CMK (cell line): ENCODE measurements around the gene PARN.
A peak's percentile ranks its signal among the peaks of the same experiment; 100 is the strongest.

Experiments
- DNase-seq: peaks from one replicate; pipeline ENCODE4 v3.0.0-alpha.2; 2010; ENCODE audit warnings: low read depth

PARN gene

GRCh38 chr16:14529010-14529669, 100.9 kb downstream of the PARN start:
- peak; percentile 36 for DNase-seq

DNA sequence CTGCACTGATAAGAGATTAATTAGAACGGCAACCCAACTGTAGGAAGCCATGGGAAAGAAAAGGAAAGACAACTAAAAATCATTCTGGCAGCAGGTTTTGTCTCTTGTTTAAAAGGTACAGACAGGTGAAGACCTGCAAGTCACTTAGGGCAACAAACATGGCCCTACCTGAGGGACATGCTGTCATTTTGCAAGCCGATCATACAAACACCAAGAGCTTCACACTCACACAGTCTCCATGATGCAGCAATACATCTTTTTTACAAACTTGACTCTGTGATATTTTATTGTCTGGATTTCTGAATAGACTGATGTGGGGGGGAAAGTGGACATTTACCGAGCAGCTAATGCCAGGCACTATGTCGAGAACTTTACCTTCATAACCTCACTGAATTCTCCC, 101.8 kb downstream of the PARN start:
- DNase-seq: no peak

- no peak for DNase-seq
These were observed 102.5 kb downstream of the PARN start for GRCh38 chr16:14527411-14528044.

DNA sequence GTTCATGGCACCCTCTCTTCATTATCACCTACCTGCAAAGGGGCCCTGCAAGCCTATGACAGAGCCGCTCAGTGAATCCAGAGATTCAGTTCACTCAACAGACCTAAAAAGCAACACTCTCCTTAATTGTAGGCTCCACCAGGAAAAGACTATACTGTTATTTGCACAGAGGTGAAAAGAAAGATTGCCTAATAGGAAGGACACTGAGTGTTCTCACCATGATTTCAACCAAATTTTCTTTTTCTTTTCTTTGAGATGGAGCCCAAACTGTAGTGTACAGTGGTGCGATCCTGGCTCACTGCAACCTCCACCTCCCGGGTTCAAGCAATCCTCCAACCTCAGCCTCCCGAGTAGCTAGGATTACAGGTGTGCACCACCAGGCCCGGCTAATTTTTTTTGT, 104.5 kb downstream of the PARN start:
- DNase-seq: no peak

DNA sequence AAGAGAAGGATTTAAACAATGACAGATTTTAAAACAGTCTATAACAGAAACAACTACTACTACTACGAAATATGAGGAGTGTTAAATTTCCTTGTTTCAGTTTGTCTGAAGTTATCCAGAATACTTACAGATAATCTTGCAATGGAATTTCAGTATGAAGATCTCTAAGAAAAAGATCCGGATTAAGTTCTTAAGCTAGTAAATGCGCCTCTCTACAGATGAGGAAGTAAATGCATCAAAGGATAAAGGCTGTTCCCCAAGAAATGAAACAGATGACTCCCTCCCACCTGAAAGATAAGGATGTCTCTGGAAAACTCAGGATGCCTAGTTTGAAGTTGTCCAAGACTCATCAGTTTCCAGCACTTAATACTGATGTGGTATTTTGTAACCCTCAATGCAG, 105.1 kb downstream of the PARN start:
- DNase-seq: no peak

GRCh38 chr16:14523632-14524031, 106.4 kb downstream of the PARN start:
- no peak for DNase-seq

GRCh38 chr16:14522671-14523070, 107.4 kb downstream of the PARN start:
- no peak for DNase-seq

DNA sequence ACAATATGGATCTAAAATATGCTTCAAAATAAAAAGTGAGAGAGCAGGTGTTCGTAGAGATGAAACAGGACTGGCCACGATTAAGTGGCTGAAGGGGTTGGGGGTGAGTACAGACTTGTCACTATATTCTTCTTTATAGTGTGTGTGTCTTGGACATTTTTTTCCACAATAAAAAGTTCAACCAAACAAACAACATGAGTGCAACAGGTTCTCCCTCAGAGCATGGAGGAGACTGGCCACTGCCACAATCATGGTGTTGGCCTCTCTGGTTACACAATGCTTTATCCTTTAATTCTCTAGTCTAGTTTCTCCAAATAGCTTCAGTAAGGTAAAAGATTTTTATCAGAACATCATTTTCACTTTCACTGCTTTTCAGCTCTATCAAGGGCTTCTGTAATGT, 109.3 kb downstream of the PARN start:
- no peak for DNase-seq

- no peak for DNase-seq
These were observed 115.1 kb downstream of the PARN start for GRCh38 chr16:14514967-14515366.

DNA sequence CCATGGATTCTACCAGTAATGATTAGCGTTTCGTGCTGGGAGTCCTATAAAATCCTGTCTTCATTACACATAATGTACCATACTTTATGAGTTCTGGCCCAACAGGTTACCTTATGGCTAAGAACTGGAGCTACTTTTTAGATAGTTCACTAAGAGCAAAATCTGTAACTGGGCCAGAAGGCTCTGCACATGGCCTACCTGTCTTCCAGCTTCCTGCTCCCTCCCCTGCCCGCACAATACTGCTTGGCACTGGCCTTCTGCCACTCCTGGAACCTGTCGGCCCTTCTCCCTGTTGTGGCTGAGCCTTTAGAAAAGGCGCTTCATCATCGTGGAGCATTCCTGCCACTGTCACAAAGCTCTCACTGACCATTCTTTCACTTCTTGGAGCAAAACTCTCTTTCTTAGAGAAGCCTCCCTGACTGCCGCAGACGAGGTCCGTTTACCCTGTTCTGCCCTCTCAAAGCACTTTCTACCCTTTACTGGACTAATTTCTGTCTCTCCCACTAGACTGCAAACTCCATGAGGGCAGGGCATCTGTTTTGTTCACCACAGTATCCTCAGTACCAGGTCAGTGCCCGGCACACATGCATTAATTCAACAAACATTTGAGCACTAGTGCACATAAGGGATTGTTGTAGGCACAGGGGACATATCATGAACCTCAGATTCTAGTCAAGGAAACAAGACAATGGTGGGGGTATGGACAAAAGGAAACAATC, 116.5 kb downstream of the PARN start:
- DNase-seq: no peak

- DNase-seq: no peak
These were observed 118.3 kb downstream of the PARN start for GRCh38 chr16:14511800-14512135.

DNA sequence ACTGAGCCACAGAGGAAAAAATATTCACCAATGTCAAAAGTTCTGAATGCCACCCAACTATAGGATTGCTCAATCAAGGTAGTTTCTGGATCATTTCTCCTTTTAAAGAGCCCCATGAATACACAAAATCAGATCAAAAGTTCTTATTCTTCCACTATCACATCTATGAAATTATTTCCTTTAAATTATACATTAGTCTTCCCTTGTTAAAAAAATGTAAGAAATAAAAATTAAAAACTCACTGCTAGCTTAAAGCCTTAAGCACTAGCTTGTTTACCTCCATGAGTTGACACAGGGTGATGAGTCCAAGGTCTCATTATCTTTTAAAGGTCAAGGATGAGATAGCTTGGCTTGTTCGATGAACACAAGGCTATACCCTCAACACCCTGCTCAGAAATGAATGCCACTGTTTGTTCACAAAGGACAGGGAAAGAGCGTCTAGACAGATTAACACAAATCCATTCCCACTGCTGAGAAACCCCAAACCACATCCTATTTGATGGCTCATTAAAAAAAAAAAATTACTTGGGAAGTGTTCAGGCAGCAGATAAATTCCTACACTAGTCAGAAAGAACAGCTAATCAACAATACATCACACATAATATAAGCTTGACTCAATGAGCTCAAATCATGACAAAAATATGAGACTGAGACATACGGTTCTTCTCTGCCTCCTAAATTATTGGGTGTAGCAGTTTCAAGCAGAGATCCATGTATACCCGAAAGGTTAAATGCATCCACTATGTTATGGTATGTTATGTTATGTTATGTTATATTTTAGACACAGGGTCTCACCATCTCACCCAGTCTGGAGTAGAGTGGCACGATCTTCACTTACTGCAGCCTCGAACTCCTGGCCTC, 118.9 kb downstream of the PARN start:
- DNase-seq: no peak

GRCh38 chr16:14510581-14510938, 119.5 kb downstream of the PARN start:
- no peak for DNase-seq

GRCh38 chr16:14509675-14510132, 120.4 kb downstream of the PARN start:
- no peak for DNase-seq

DNA sequence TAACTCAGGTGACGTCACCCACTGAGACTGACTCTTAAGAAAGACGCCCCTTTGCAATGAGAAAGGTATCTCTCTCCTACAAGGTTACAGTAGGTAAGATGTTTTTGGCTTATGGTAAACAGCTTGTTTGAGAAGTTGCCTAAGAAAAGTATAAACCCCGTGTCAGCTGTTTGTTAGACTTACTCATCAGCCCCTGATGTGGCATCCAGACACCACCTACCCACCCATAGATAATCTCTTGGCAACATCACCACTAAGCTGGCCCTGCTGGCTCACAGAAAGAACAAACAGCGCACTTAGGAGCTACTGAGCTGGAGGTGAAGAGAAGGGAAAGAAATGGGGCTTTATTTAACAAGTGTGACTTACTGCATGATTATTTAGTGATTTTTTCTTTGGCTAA, 121.0 kb downstream of the PARN start:
- DNase-seq: no peak

GRCh38 chr16:14505846-14506245, 124.2 kb downstream of the PARN start:
- DNase-seq: no peak

- no peak for DNase-seq
These were observed 126.9 kb downstream of the PARN start for GRCh38 chr16:14502932-14503741.

DNA sequence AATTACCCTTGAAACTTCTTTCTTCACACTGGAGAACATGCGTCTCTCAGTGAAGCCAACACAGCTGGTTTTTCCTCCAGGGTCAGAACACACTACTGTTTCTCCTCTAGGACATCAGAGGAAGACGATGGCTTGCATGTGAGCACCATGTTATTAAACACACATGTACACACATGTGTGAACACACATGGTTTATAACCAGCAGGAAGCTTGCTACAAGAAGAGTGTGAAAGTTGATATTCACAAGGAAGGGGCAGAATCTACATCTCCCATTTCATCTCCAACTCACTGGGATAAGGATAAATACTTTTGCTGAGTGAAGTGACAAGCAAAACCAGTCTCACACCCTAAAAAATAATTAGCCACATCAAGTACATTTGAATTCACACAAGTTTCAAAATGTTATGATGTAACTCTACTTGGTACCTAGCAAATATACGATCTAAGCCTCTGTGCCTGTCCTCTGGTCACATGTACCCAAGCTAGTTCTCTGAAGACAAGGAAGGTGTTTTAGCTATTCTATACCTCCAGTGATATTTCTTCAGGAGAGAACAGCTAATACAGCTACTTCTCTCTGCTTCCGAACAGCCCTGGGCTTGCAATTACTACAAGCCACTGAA, 127.7 kb downstream of the PARN start:
- DNase-seq: no peak

DNA sequence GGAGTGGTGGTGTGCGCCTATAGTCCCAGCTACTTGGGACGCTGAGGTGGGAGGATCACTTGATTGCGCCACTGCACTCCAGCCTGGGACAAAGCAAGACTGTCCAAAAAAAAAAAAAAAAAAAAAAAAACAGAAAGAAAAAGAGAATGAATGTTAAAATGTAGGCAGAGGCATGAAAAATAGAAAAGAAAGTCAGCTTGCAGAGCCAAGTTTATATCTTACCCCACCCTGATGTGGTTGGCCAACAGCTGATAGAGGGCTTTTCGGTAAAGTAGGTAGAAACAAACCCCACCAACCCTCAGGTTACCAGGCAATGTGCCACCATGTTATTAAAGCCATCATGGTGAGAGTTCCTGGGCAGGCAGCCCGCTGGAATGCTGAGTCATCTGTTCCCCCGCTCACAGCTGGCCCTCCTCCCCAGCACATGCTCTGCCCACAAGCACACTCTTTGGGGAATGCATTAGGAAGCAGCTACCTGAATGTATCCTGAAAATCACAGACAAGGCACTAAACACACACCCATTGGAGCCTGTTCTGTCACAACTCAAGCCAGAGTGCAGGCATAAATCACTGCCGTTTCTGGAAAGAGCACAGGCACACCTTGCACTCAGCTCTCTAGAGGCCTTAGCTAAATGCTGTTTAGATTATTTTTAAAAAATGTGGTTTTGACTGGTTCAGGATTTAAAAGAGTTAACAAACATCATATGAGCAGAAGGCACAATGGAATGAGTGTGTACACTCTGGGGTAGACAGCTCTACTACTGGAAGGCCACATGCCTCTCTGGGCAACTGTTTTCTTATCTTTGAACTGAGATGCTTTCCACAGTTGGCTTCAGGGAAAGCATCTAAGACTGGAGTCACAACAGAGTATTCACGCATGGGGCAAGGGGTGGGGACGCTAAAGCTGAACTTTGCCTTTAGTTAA, 128.5 kb downstream of the PARN start:
- no peak for DNase-seq

DNA sequence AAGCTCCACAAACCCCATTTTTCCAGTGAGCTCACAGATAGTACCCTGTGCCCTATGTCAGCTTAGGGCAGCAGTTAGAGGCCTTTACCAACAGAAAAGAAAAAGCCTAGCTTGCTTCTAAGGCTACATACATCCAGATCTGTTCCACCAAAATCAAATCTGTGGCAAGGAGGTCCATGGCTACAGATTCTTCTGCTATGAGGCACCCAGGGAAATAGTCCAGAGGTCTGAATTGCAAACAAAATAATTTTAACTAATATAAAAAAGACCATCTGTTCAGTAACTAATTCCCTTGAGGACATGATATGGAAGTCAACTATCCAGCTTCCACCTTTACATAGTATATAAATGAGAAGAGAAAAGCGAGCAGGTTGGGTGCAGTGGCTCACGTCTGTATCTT, 129.3 kb downstream of the PARN start:
- no peak for DNase-seq
